NOMO-1 treated with dmso at 0.1 percent for 144 hours (cell line): ENCODE results near the gene PARP15.
A peak's percentile ranks its signal among the peaks of the same experiment; 100 is the strongest.

Experiments
- DNase-seq: peaks from one replicate; lab custom pipeline; 2025; ENCODE audit not compliant: unreplicated experiment; lab: John Stamatoyannopoulos, UW

Gene PARP15

DNA sequence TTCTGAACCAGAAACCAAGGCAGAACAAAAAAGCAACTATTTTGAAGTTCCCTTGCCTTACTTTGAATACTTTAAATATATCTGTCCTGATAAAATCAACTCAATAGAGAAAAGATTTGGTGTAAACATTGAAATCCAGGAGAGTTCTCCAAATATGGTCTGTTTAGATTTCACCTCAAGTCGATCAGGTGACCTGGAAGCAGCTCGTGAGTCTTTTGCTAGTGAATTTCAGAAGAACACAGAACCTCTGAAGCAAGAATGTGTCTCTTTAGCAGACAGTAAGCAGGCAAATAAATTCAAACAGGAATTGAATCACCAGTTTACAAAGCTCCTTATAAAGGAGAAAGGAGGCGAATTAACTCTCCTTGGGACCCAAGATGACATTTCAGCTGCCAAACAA lies 8.7 kb upstream of the PARP15 start:
- no peak for DNase-seq

GRCh38 chr3:122572940-122573412 lies 4.5 kb upstream of the PARP15 start:
- DNase-seq = peak; percentile 53

DNA sequence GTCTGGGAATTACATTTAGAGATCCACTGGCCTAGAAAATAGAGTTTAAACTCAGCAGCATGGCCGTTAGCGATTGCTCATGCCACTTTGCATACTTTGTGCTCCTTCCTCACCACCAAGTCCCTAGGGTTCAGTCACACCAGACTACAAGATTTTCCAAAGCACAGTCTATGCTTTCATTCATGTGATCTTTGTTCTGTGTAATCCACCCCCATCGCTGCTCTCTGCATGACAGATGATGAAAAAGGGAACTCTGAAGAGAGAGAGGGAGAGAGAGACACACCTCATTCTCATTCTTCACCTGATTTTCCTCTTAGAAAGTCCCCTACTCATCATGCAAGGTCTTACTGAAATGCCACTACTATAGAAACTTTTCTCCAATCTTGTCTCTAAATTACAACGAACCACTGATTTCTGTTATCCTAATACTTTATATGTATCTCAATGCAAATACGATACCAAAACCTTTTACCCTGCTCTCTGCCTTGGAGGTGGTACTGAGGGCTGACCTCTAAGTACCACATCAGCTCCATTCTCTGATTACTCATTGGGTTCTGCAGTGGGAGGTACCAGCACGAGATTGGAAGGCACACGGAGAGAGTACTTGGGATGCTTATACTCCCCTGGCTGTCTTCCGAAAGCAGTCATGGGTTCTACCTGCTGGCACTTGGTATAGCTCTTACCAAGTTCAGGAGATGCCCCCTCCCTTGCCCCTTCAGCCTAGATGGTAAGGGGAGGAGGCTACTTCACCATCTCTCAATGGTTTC lies 1.1 kb upstream of the PARP15 start:
- no peak for DNase-seq

- no peak for DNase-seq
Measured at GRCh38 chr3:122578069-122578740, 755 bp downstream of the PARP15 start.

DNA sequence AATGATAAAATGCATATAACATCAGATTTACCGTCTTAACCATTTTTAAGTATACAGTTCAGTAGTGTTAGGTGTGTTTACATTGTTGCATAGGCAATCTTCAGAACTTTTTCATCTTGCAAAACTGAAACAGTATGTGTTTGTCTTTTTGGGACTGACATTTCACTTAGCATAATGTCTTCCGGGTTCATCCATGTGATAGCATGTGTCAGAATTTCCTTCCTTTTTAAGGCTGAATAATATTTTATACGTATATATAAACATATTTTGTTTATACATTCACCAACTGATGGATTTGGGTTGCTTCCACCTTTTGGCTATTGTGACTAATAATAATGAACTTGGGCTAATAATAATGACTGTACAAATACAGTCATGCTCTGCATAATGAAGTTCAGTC lies 3.0 kb downstream of the PARP15 start:
- no peak for DNase-seq

- no peak for DNase-seq
Measured at GRCh38 chr3:122581622-122582021, 4.2 kb downstream of the PARP15 start.

DNA sequence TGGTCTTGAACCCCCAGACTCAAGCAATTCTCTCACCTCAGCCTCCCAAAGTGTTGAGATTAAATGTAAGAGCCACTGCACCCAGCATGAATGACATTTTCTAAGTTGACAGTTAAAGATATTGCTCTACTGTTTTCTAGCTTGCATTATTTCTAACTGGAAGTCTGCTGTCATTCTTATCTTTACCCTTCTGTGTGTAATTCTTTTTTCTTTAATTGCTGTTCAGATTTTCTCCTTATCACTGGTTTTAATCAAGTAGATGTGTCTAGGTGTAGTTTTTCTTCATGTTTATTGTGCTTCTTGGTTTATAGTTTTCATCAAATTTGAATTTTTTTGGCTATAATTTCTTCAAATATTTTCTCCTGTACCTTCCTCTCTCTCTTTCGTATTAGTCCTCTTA lies 4.9 kb downstream of the PARP15 start:
- no peak for DNase-seq

- DNase-seq = no peak
Measured at GRCh38 chr3:122586098-122586497, 8.6 kb downstream of the PARP15 start.

DNA sequence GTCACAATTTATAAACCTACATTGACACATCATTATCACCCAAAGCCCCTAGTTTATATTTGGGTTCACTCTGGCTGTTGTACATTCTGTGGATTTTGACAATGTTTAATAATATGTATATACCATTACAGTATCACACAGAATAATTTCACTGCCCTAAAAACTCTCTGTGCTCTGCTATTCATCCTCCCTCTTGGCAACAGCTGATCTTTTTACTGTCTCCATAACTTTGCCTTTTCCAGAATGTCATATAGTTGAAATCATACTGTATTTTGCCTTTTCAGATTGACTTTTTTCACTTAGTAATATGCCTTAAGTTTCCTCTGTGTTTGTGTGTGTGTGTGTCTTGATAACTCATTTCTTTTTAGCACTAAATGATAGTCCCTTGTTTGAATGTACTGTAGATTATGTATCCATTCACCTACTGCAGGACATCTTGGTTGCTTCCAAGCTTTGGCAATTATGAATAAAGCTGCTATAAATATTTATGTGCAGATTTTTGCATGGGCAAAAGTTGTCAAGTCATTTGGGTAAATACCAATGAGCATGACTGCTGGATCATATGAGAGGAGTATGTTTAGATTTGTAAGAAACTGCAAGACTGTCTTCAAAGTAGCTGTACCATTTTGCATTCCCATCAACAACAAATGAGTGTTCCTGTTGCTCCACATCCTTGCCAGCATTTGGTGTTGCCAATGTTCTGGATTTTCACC lies 9.5 kb downstream of the PARP15 start:
- DNase-seq = no peak

DNA sequence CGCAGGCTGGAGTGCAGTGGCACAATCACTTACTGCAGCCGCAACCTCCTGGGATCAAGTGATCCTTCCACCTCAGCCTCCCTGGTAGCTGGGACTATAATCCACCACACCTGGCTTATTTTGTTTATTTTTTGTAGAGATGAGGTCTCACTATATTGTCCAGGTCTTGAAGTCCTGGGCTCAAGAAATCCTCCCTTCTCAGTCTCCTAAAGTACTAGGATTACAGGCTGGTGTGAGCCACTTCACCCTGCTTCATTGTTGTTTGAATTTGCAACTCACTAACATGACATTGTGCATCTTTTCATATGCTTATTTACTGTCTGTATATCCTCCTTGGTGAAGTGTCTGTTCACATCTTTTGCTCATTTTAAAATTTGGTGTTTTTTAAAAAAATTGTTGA lies 10.1 kb downstream of the PARP15 start:
- DNase-seq = no peak

- DNase-seq = no peak
Measured at GRCh38 chr3:122589297-122589696, 11.8 kb downstream of the PARP15 start.

DNA sequence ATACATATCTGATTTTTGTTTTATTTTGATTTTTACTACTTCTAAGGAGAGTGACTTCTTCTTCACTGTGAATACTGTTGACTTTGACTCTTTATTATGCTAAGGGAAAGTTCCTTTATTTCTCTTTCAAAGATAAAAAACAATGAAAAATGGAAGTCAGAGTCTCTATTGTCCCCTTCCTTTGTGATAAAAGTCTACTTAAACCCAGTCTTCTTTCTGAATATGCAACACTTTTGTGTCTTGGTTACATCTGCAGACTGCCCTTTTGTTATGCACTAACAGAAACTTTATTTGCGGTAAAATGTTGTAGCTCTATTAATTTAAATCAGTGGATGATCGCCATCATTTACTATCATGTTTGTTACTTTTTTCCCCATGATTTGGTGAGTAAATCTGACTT lies 13.2 kb downstream of the PARP15 start:
- DNase-seq = no peak

DNA sequence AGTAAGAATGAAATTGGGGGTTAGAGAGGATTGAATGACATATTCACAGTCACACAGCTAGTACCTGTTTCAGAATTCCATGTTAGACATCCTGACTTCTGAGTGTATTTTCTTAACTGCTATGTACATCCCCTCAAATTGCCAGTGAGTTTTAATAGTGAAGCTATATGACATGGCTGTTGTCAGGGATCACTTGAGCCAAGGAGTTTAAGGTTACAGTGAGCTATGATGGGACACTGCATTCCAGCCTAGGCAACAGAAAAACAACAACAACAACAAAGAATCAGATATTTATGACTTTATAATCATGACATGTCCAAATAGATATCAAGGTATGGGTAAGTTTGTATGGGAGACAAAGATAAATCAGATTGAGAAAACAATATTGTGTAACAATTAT lies 16.6 kb downstream of the PARP15 start:
- no peak for DNase-seq

- no peak for DNase-seq
Measured at GRCh38 chr3:122598151-122598550, 20.7 kb downstream of the PARP15 start.

- DNase-seq = no peak
Measured at GRCh38 chr3:122598556-122598955, 21.1 kb downstream of the PARP15 start.

DNA sequence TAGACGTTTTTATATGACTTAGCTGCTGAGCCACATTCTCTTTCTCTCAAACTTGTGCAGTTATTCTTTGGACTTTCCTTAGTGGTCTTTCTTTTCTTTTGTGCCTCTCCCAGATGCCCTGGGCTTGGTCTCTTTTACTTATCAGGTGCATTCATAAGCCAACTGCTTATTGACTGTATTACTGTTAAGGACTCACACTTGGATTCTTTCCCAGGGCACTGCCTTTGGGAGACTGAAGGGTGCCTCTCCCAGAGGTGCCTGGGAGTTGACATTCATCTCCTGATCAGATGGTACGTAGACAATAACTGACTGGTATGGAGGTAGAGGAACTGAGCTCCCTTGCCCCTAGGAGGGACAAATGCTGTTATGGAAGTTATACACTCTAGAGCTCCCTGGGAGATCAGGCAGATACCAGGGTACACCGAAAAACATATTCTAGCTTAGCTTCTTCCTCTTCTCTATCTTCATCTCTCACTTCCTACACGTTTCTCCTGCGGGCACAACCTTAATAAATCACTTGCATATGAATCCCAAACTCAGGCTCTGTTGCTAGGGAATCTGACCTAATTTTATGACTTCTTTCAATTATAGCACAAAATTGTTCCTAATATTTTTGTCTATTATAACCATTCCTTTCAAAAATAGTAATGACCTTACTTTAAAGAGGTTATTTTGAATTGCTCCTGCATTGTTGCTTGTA lies 24.7 kb downstream of the PARP15 start:
- DNase-seq = no peak

DNA sequence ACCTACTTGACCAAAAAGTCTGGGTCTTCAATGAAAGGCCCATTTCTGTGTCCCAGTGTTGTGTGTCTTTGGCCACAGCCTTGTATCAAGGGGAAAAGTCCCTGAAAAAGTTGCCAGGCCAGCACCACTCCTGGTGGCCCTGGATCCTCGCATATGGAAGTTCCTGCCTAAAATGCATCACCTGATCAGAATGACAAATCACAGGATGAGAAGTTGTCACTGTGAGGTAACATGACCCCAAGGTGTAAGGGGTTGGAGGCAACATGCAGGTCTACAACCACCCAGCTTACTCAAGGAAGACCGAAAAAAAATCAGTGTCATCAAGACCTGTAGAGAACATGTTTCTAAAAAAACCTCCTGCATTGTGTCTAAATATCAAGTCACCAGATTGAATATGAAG lies 25.6 kb downstream of the PARP15 start:
- DNase-seq = no peak

GRCh38 chr3:122606330-122606729 lies 28.9 kb downstream of the PARP15 start:
- DNase-seq = no peak

DNA sequence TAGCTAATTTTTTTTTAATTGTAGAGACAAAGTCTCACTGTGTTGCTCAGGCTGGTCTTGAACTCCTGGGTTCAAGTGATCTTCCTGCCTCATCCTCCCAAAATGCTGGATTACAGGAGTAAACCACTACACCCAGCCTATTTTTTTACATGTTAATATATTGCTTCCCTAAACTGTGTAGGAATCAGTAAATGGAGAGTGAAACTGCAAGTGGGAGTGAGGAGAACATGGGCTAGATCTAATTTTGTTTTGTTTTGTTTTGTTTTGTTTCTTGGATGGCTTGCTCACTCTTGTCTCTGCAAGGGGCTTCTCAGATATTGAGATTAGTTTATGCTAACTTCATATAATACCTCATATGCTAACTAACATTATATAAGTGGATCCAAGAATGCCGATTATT lies 31.5 kb downstream of the PARP15 start:
- no peak for DNase-seq

DNA sequence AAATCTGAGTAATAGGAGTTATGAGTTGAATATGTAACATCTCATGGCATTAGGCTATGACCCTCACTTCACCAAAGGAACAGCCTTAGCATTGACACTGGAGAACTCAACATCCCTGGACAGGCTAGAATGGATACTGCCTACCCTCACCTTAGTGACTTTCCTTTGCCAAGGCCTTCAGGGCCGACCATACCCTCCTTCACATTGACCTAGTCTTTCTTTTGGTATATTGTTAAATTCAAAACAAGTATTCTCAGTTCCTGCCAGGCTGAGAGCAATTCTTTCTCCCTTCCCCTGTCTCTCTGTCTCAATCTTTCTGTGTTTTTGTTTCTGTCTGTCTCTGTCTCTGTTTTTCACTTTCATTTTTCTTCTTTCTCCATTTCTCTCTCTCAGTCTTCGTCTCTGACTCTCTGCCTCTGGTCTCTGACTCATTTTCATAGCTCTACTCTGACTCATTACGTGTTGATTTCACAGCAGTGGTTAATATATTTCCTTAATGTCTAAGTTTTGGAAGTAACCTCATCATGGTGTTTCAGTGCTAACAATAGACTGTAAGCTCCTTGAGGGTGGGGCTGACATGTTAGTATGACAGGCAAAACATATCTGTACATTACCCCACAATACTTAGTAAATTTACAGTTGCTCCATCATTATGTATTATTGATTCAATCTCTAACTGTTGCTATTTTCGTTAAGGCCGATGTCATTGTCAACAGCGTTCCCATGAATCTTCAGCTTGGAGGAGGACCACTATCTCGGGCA lies 32.5 kb downstream of the PARP15 start:
- no peak for DNase-seq

DNA sequence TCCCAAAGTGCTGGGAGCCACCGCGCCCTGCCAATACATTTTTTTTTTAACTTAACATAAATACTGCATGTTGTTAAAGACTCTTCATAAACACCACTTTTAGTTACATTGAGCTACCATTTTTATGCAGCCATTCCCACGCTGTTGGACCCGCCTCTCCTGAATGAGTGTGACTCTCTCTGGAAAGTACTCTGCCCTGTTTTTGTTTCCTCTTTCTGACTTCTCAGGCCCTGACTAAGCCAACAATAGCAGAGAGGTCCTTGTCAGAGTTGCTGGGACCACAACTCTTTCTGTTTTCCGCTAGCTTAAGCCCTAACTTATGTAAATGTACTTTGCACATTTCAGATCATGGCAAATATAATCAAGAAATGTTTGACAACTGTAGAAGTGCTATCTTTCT lies 35.2 kb downstream of the PARP15 start:
- no peak for DNase-seq
